GM10266 (cell line): ENCODE measurements around the gene SCAF1.

Experiments used
- DNase-seq: peaks from one replicate; pipeline ENCODE4 v3.0.0; 2012; ENCODE audit errors: extremely low spot score
- TF ChIP-seq, protein P1 (sequence below): IDR thresholded peaks from 2 replicates; pipeline ENCODE4 v1.5.1; 2012; ENCODE audit warnings: mild to moderate bottlenecking, low read depth; ENCODE audit not compliant: control insufficient read depth, insufficient read depth; ENCODE audit errors: missing control alignments

The SCAF1 gene

DNA sequence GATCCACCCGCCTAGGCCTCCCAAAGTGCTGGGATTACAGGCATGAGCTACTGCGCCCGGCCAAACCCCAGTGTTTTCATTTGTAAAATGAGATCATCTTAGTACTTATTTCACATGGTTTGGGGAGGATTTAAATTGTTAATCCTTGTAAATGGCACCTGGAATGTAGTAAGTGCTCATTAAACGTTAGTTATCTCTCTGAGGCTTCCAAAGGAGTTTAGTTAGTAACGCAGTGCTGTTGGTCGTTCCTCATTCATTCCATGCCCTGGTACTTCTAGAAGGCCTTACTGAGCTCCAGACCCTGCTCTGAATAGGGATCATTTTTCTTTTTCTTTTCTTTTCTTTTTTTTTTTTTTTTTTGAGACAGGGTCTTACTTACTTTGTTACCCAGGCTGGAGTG, 54.1 kb downstream of the SCAF1 start:
- DNase-seq: no peak
- TF ChIP-seq, protein P1, sequence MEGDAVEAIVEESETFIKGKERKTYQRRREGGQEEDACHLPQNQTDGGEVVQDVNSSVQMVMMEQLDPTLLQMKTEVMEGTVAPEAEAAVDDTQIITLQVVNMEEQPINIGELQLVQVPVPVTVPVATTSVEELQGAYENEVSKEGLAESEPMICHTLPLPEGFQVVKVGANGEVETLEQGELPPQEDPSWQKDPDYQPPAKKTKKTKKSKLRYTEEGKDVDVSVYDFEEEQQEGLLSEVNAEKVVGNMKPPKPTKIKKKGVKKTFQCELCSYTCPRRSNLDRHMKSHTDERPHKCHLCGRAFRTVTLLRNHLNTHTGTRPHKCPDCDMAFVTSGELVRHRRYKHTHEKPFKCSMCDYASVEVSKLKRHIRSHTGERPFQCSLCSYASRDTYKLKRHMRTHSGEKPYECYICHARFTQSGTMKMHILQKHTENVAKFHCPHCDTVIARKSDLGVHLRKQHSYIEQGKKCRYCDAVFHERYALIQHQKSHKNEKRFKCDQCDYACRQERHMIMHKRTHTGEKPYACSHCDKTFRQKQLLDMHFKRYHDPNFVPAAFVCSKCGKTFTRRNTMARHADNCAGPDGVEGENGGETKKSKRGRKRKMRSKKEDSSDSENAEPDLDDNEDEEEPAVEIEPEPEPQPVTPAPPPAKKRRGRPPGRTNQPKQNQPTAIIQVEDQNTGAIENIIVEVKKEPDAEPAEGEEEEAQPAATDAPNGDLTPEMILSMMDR: no peak

DNA sequence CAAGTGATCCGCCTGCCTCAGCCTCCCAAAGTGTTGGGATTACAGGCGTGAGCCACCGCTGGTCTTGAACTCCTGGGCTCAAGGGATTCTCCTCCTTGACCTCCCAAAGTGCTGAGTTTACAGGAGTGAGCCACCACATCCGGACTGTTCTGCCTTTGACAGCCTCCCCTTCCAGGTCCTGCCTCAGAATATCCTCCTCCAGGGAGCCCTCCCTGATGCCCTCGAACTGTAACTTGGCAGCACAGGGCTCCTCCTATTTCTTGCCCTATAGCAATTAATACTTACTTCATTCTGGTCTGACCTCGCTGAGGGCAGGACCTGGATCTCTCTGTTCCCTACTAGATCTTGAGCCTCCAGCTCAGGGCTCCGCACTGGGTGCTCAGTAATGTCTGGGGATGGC, 54.9 kb downstream of the SCAF1 start:
- DNase-seq: no peak
- TF ChIP-seq, protein P1: no peak

DNA sequence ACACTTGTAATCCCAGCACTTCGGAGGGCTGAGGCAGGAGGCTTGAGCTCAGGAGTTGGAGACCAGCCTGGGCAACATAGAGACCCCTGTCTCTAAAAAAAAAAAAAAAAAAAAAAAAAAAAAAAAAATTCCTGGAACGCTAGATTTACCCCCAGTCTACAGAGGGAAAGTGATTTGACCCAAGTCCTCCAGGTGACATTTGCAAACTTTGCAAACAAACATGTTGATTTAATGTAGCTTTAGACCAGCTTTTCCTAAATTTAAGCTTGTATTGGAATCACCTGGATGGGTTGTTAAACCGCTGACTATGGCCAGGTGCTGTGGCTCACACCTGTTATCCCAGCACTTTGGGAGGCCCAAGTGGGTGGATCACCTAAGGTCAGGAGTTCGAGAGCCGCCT, 57.4 kb downstream of the SCAF1 start:
- DNase-seq: no peak
- TF ChIP-seq, protein P1: no peak

DNA sequence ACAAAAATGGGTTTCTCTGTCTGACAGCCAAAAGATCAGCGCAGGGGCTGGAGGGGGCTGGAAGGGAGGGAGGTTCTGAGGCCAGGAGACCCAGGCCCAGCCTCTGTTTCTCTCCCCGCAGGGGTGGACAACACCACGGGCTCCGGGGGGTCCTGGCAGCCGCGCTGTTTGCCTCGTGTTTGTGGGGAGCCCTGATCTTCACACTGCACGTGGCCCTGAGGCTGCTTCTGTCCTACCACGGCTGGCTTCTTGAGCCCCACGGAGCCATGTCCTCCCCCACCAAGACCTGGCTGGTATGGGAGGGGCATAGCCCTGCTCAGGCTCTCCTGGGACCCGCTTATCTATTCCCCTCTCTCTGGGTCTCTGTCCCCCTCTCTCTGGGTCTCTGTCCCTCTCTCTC, 58.6 kb downstream of the SCAF1 start:
- TF ChIP-seq, protein P1: no peak

DNA sequence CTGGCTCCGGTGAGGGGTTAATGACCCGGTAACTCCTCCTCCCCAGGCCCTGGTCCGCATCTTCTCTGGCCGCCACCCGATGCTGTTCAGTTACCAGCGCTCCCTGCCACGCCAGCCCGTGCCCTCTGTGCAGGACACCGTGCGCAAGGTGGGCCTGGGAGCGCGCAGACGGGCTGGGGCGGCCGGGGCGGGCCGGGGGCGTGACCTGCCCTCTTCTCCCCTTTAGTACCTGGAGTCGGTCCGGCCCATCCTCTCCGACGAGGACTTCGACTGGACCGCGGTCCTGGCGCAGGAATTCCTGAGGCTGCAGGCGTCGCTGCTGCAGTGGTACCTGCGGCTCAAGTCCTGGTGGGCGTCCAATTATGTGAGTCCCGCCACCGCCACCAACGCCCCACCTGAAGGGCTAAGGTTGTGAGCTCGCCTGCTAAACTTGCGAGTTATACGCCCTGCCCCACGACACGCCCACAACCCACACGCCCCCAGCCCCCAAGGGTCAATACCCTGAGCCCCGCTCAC, 59.3 kb downstream of the SCAF1 start:
- DNase-seq: no peak
- TF ChIP-seq, protein P1: no peak

More for the DNA sequence above, 58.6 kb downstream of the SCAF1 start:
- DNase-seq: no peak

DNA sequence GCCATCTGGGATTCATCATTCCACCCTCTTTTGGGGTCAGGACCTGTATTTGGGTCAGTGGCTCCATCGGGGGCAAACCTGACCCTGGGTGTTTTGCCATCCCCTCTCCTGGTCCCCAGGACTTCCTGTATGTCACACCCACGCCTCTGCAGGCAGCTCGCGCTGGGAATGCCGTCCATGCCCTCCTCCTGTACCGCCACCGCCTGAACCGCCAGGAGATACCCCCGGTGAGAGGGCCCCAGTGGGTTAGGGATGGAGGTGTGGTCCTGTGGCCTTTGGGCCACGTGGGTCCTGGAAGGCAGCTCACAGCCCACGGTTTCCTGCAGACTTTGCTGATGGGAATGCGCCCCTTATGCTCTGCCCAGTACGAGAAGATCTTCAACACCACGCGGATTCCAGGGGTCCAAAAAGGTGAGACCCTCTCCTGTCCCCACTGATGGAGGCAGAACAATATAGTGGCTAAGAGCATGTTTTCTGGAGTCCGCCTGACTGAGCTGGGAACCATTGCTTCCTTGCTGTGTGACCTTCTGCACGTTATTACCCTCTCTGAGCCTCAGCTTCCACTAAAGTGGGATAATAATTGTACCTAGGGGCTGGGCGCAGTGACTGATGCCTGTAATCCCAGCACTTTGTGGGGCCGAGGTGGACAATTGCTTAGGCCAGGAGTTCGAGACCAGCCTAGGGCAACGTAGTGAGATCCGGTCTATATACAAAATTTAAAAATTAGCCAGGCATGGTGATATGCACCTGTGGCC, 63.1 kb downstream of the SCAF1 start:
- TF ChIP-seq, protein P1: no peak
- no peak for DNase-seq

DNA sequence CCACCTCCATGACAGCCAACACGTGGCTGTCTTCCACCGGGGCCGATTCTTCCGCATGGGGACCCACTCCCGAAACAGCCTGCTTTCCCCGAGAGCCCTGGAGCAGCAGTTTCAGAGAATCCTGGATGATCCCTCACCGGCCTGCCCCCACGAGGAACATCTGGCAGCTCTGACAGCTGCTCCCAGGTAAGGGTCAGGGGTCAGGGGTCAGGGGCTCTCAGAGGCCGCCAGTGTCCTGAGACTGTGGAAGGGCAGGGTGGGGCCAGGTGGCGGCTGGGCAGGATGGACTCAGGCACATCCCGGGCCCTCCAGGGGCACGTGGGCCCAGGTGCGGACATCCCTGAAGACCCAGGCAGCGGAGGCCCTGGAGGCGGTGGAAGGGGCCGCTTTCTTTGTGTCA, 63.9 kb downstream of the SCAF1 start:
- TF ChIP-seq, protein P1: no peak
- no peak for DNase-seq
